HG02870 (cell line): ENCODE measurements around the gene CEP104.

ENCODE experiments used
- ATAC-seq: cut with Tn5 transposase; IDR thresholded peaks from one replicate; pipeline ENCODE4 v1.9.1; 2021; ENCODE audit warnings: mild to moderate bottlenecking, moderate library complexity; ENCODE audit not compliant: unreplicated experiment

The CEP104 gene

GRCh38 chr1:3894626-3895278, 37.7 kb upstream of the CEP104 start:
- ATAC-seq = no peak

GRCh38 chr1:3893190-3893589, 36.2 kb upstream of the CEP104 start:
- ATAC-seq = no peak

DNA sequence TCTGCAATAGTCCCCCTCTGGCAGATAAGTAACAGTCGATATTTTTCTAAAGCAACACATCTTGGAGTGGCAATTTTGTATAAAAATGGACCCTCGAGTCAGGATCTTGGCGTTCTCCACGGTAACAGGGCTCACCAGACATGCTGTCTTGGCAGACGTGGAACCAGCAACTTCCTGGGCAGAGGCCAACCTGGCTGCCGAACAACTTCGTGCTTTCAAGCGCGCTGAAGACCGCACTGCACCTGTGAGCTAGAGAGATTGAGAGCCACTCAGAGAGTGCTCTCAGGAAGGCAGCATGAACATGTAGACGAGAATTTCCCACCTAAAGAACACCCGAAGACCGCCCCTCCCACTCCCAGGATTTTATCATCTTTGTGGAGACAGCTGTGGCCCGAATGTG, 35.7 kb upstream of the CEP104 start:
- ATAC-seq = no peak

DNA sequence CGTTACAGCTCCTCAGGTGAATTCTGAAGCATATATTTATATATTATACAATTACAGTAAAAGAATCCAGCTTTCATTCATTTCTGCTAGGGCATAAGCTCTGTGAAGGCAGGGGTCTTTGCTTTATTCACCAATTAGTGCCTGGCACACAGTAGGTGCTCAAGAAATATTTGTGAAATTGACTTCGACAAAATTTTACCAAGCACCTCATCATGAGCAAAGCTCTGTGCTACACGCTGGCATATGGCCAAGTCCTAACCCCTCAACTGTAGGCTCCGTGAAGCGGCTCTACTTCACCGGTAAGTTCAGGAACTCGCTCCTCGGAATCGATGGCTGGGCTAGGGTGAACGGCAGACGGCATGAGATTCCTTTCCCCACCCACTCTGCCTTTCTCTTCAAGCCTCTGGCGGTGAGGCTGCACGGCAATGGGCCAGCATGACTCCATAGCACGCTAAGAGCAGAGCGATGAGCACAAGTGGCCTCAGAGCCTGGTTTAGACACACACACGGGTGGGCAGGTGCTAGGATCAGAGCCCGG, 34.4 kb upstream of the CEP104 start:
- ATAC-seq = no peak

GRCh38 chr1:3890389-3891328, 33.6 kb upstream of the CEP104 start:
- no peak for ATAC-seq

DNA sequence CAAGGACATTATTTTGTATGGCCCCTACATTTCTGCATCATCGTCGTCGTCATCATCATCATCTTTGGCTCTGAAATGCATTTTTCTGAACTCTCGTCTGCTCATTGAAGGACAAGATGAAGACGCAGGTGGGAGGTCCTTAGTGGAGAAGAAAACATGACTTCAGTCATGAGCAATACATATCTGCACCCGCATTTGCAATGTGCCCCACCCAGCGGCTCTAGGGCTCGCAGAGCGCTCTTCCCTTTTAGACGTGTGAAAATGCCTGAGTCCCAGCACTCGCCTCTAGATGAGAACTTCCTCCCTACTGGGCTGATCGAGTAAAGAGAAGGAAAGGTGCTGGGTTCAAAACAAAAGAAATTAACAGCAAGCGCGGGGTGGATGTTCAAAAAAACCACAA, 32.9 kb upstream of the CEP104 start:
- no peak for ATAC-seq

DNA sequence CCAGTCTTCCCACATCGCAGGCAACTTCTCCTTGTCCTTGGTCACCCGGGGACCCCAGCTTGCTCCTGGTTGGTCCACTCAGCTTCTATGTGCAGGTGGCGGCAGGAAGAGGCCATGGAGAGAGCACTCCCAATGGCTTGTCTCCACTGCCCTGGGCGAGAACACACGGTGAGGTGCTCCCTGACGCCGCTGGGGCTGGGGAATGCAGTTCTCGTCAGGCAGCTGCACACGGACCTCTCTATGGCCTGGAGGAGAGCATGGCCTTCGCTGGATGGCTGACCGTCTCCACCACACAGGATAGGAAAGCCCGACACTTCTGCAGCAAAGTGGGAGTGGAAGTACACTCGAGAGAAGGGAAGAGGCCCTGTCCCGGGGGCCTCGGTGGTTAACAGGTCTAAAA, 31.3 kb upstream of the CEP104 start:
- no peak for ATAC-seq

GRCh38 chr1:3886691-3887090, 29.7 kb upstream of the CEP104 start:
- no peak for ATAC-seq

DNA sequence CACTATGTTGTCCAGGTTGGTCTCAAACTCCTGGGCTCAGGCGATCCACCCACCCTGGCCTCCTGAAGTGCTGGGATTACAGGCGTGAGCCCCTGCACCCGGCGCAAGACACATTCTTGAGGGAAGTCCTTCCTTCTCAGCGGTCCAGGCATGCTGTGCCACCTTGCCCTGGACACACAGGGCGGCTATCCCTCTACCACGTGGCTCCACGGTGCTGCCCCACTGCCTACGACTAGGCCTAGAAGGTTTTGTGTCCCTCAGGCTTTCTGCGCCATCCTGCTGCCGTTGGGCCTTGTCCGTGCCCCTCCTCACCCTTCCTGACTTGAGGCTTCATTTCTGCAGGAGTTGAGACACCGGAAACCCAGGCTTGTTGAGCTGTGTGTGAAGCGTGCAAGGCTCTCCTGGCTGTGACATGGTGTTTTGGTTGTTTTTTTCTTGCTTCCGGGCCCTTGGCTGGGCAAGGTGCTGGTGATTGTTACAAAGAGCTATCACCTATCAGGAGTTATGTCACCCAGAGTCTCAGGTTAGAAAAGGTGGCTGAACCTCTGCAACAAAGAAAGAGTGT, 29.2 kb upstream of the CEP104 start:
- ATAC-seq = no peak

- no peak for ATAC-seq
Measured at GRCh38 chr1:3885611-3886010, 28.6 kb upstream of the CEP104 start.

GRCh38 chr1:3884966-3885365, 28.0 kb upstream of the CEP104 start:
- no peak for ATAC-seq

GRCh38 chr1:3883194-3883925, 26.3 kb upstream of the CEP104 start:
- no peak for ATAC-seq

- ATAC-seq = no peak
Measured at GRCh38 chr1:3881193-3881480, 24.1 kb upstream of the CEP104 start.

DNA sequence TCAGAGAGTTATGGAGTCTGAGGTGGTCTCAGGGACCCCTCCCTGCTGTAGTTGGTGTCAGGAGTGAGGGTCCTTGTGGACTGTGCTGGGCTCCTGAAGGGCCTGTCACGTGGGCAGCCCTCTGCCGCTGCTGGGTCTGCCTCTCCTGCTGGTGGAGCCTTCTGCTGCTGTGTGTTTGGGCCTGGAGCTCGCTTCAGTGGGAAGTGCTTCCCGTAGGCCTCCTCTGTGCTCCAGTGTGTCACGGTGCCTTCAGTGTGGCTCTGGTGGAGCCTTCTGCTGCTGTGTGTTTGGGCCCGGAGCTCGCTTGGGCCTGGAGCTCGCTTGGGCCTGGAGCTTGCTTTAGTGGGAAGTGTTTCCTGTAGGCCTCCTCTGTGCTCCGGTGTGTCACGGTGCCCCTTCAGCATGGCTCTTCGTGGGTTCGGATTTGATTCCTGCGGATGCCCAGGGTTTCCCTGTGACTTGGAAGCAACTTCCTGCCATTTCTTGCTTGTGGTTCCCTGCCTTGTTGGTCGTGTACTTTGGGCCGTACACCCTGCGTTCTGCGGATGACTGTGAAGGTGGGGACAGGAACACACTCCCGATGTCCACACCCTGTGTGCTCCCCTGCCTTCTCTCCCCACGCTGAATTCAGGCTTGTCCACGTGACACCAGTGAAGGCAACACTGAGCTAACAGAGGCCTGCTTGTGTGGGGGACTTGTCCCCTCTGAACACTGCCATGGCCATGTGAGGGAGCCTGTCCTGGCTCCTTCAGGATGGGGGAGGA, 23.6 kb upstream of the CEP104 start:
- ATAC-seq = no peak

- ATAC-seq = no peak
Measured at GRCh38 chr1:3879787-3880428, 22.9 kb upstream of the CEP104 start.

GRCh38 chr1:3879099-3879498, 22.1 kb upstream of the CEP104 start:
- ATAC-seq = no peak

DNA sequence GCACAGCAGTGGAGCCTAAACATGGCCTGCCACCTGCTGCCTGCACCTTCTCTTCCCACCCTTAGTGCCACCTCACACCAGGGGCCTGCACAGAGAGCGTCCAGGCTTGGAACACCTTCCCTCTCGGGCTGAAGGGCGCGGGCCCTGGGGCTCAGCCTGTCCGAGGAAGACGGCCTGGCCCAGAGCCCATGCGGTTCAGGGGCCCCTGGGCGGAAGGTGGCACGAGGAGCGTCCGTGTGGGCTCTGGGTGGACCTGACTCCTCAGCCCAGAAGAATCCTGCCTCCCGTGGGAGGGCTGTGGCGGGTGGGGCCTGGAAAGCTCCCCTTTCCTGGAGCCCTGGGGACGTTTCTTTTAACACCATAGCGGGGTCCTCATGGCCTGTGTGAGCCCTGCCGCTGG, 19.7 kb upstream of the CEP104 start:
- no peak for ATAC-seq

DNA sequence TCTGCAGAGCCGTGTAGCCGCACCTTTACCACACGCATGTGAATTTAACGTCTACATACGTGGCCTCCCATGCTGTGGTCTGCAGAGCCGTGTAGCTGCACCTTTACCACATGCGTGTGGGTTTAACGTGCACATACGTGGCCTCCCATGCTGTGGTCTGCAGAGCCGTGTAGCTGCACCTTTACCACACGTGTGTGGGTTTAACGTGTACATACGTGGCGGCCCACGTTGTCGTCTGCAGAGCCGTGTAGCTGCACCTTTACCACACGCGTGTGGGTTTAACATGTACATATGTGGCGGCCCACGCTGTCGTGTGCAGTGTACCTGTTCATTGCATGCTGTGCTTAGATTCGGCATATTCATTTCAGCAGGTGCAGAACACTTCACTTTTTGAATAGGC, 17.7 kb upstream of the CEP104 start:
- no peak for ATAC-seq

- no peak for ATAC-seq
Measured at GRCh38 chr1:3872546-3872945, 15.5 kb upstream of the CEP104 start.

GRCh38 chr1:3871451-3871805, 14.4 kb upstream of the CEP104 start:
- no peak for ATAC-seq
